Superior temporal gyrus (tissue), 1 donor: ENCODE data around the gene PROK1.
"Not testable (repeated sequence)": the region's sequence is repeated elsewhere in the genome, so short reads cannot be mapped to it uniquely, and the experiment has no call there.

Experiments used
- DNase-seq: peaks from one replicate; pipeline ENCODE4 v3.0.0-alpha.2; 2016; ENCODE audit errors: extremely low spot score

PROK1 gene

DNA sequence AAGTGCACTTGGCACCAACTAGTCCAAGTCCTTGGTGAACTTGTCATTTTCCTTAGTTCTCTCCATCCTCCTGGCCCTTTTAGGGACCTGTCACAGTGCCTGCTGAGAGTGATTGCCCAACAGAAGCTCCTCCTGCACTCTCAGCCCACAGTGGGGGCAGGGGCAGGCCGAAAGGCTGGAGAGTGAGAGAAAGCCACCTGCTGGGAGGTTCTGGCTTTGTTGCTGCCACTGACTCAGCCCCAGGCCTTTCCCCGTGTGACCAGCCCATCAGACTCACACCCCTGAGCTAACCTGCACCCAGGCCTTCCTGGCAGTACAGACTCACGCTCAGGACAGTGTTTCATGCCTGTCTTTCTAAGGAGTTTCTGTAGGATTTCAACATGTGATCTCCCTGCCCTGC, 17.1 kb upstream of the PROK1 start:
- no peak for DNase-seq

DNA sequence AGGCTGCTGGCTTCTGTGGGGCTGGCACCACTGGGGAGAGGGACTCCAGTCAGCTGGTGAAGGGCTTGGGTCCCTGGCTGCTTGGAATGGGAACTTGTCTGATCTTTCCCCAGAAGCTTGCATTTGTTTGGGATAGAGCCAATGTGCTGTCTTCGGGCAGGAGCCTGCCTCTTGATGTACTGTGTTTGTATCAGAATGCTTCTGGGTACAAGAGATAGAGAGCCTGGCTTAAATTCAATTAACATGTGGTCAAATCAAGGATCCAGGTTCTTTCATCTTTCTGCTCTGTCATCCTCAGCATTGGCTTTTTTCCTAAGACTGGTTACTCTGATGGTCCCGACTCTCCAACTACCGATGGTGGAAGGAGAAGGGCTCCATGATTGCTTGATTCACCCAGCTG, 16.0 kb upstream of the PROK1 start:
- no peak for DNase-seq

DNA sequence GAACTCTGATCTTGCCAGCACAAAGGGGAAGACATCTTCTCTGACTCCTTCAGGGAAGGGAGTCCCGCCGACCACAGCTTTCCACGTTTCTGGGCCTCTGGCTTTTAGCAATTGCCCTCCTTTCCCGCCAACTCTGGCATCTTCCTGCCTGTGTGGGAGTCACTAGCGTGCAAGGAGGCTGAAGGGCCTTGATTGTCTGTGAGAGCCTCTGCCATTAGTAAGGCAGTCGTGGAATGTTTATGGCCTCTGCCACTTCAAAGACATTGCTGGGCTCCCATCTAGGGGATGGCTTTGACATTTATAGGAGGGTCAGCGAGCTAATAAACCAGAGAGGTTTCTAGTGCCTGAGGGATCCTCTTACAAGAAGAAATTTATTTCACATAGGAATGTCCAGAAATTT, 14.3 kb upstream of the PROK1 start:
- DNase-seq: no peak

DNA sequence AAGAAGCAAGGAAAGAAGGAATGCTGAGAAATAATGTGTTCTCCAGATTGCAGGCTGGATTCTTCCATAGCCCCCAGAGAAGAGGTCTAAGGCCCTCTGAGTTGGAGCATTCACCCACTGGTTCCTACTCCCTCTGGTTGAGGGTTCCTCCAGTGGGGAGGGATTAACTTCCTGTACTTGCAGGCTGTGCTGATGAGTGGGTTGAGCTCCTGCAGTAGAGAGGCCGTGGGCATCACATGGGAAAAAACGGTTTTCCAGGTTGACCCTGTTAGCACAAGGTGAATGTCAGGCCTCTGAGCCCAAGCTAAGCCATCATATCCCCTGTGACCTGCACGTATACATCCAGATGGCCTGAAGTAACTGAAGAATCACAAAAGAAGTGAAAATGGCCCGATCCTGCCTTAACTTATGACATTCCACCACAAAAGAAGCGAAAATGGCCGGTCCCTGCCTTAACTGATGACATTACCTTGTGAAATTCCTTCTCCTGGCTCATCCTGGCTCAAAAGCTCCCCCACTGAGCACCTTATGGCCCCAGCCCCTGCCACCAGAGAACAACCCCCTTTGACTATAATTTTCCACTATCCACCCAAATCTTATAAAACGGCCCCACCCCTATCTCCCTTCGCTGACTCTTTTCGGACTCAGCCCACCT, 13.2 kb upstream of the PROK1 start:
- not testable (repeated sequence) for DNase-seq

DNA sequence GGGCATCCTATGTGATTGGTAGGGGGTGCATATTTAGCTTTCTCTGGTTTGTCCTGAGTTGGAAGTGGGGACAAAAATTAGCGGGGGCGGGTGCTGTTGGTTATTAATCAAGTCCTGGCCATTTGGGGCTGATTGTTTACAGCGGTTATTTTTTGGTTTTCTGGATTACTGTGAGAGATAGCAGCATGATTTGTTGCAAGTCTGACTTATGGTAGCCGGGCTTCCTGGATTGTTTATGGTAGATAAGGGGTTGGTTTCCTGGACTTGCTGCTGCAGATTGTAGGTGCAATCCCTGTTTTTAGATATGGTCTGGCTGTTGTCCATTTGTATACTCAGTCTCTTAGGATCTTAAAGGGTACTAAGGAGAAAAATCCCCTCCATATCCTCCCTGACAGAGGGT, 12.1 kb upstream of the PROK1 start:
- no peak for DNase-seq

DNA sequence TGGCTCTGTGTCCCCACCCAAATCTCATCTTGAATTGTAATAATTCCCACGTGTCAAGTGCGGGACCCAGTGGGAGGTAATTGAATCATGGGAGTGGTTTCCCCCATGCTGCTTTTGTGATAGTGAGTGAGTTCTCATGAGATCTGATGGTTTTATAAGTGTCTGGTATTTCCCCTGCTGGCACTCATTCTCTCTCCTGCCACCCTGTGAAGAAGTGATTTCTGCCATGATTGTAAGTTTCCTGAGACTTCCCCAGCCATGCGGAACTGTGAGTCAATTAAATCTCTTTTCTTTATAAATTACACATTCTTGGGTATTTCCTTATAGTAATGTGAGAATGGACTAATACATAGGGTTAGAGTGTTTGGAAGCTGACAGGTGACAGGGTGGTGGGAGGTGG, 11.1 kb upstream of the PROK1 start:
- DNase-seq: not testable (repeated sequence)

DNA sequence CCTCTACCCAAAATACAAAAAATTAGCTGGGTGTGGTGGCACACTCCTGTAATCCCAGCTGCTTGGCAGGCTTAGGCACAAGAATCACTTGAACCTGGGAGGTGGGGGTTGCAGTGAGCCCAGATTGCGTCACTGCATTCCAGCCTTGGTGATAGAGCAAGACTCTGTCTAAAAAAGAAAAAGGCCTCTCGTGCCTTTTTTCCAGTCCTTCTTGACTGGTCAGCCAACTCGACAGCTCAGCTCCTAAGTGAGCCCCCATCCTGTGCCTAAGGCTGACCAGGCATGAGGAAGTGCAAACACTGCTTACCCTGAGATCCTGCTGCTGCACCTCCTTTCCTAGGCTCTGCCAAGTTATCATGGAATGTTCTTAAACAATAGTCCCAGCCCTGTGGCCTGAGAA, 10.1 kb upstream of the PROK1 start:
- no peak for DNase-seq

DNA sequence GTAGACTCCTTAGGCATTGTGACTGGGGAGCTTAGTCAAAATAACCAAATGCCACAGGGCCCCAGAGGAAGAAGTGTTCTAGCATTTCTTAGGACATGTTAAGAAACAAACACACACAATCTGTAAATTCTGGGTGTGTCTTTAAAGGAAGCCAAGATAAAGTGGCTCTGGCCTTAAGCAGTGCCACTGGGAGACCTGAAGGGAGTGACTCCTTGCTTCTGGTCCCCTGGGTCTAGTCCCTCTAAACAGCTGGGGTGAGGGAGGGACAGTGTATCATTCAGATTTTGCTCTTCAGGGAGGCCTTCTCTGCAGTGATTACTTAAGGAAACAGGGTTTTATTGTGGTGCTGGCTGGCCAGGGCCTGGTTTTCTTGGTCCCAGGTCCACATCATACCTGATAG, 9.1 kb upstream of the PROK1 start:
- no peak for DNase-seq

DNA sequence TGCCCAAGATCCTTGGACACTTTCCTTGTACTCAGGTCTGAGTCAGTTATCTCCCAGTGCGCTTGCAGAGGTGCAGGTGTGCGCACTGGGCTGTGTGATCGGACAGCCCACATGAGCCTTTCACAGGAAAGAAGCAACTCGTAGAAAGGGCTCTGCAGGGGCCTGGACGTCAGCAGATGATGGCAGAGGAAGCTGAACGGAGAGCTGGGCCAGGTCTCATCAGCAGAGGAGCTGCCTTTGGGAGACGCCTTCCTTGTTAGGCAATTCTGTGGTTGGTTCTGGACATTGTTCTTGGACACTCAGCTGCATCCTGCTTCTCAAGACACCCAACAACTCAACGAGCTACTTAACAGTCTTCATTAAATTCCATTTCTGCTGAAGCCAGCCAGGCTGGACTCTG, 7.5 kb upstream of the PROK1 start:
- DNase-seq: no peak

DNA sequence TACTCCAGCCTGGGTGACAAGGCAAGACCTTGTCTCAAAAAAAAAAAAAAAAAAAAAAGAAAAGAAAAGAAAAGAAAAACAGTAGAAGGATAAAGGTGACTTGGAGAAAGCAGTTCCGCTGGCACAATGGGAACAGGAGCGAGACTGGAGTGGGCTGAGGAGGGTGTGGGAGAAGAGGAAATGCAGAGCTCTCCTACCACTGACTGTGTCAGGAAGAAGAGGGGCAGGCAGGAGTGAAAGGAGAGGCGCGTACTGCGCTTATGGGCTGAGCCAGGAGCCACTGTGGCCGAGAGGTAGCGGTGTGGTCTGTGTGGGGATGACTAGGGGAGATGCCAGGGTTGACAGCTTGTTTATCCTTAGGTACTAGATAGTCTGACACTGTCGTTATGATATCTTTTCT, 6.4 kb upstream of the PROK1 start:
- no peak for DNase-seq

DNA sequence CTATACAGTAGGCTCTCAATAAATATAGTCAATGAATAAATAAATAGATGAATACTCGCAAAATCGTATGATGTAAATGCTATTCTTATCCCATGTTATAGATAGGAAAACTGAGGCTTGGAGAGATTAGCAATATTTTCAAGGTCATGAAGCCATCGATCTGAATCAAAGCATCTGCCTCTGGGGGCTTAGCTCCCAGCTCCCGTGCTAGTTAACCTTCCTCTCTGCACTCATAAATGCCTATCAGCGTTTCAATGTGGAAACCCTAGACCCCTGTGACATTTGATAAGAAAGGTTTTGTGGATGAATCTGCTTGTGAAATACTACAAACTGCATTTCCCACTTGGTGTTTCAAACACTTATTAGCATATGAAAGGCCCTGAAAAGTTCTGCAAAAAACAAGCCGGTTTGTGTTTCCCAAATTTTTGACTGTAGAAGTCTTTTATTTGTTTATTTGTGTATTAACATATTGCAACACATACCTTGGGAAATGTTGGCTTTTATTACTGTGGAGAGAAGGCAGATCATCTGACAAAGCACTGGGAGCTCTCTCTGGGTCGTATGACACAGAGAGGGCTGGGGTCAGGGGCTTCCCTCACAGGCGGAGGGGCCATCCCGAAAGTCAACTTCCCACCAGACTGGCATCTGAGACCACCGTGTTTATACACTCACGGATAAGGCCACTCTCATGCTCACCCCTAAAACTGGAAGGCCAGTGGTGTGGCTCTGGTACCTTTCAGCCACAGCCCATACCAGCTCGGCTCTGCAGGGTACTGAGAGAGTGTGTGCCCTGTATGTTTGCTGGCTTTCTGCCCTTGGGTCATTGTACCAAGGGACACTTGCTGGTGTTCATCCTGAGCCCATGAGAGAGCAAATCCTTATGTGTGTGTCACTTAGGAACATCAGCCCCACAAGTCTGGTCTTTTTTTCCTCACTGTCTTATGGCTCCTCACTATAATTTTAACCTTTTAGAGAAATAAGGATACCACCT, 993 bp upstream of the PROK1 start:
- DNase-seq: no peak

DNA sequence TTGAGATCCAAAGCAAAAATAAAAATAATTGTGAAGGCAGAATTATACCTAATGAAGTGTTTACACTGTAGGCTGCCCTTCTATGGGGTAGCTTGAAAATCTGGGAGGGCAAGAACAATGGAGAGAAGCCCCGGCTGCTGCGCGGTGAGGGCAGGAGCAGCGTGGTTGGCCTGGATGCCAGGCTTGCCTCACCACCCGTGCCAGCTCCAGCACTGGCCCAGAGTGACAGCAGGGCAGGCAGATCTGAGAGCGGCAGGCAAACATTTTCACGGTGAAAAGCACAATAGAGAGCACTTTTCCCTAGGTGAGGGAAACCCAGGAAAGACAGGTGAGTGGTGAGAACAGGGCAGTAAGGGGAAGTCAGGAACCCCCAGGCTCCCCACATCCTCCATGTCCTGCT, 1.4 kb downstream of the PROK1 start:
- DNase-seq: no peak

DNA sequence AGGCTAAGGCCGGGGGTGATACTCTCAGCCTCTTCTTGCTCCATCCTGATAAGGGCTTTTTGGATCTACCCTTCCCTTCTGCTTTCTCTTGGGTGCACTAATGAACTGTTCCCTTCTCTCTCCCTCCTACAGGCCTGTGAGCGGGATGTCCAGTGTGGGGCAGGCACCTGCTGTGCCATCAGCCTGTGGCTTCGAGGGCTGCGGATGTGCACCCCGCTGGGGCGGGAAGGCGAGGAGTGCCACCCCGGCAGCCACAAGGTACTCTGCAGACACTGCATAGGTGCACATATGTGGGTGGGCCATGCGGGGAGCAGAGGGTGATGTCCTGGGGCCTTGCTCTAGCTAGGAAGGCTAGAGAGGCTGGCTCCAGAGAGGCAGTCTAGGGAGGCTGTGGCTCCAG, 2.9 kb downstream of the PROK1 start:
- no peak for DNase-seq

DNA sequence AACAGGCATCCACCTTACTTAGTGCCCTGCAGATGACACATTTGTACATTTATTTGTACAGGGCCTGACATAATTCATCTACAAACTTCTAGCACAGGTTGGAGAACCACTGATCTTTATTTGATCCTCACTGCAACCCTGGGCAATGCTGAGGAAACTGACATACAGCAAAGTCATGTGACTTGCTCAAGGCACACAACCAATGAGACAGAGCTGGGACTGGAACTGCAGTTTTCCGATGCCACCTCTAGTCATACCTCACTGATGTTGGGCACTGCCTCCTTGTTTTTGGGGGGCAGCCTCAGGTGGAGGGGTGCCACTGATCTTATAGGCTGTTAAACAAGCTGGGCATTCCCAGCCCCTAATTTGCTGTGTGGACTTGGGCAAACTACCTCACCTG, 3.4 kb downstream of the PROK1 start:
- no peak for DNase-seq

DNA sequence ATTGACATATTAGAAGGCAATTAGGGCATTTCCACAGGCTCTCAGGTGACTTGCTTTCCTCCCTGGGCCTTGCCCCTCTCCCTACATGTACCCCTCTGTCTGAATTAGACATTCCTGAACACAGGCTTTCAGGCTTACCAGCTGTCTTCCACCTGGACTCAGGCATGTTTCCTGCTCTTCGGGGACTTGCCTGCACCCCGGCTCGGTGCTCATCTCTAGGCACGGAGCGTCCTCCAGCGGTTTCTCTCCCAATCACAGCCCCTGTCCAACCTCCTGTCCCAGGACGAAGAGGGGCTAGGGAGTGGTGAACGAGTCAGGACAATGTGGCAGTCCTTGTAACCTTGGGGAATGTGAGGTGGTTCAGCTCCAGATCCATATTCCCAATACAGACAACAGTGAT, 4.2 kb downstream of the PROK1 start:
- no peak for DNase-seq

DNA sequence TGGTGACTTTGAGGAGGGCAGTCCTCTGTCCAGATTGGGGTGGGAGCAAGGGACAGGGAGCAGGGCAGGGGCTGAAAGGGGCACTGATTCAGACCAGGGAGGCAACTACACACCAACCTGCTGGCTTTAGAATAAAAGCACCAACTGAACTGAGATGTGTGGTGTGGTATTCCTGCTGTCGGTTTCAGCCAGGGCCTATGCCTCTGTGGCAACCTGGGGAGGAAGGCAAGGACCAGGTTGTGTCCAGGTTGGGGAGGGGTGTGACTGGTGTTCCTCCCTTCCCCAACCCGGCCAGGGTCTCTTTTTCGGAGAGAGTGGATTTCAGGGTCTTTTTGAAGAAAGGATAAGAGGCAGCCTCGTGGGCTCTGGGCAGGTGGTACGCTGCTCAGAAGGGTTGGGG, 6.3 kb downstream of the PROK1 start:
- DNase-seq: no peak

DNA sequence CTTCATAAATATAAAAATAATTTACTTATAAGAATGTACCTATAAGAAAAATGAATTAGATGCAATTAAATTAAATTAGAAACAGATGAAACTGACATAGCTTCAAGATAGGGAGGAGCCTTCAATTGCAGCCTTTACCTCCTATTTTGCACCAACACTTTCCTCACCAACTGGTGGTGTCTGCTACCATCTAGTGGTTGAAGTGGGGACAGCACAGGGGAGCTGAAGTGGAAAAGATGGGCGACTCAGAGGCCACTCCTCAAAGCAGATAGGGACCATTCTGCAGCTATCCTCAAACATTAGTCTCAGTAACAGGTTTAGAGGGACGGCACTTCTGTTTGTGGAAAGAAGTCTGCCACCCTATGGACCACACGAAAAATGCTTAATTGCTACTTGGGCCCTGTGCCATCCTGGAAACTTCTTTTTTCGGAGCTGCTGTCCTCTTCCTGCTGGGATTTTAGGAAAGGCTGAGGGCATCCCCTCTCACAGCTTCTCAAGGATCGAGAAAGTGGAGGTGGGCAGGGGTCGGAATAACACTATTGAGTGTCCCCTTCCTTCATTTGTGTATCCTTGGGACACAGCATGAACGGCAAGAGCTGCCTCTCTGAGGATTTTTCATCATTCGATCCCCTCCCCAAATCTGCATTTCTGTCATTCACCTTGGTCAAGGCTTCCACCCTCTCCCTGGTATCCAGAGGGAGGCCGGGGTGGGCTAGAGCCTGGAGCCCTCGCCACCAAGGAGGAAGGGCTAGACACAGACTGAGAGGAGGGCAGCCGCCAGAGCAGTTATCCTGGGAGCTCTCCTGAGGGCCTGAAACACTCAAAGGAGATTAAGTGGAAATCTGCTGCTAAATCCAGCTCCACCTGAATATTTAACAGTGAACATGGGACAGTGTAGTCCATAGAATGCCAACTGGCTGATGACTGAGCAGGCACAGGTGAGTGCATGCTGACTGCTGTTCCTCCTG, 9.6 kb downstream of the PROK1 start:
- DNase-seq: peak; percentile 94

DNA sequence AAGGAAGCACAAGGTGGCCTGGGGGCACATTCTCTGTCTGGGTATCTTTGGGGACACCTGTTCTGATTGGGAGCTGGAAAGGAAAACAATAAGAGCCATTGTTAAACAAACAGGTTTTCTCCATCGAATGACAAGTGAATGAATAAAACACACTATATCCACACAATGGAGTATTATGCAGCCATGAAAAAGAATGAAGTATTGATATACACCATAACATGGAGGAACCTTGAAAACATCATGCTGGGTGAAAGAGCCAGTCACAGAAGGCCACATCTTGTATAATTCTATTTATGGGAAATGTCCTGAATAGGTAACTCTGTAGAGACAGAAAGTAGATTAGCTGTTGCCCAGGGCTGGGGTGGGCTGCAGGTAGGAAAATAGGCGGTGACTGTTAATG, 11.1 kb downstream of the PROK1 start:
- DNase-seq: no peak

DNA sequence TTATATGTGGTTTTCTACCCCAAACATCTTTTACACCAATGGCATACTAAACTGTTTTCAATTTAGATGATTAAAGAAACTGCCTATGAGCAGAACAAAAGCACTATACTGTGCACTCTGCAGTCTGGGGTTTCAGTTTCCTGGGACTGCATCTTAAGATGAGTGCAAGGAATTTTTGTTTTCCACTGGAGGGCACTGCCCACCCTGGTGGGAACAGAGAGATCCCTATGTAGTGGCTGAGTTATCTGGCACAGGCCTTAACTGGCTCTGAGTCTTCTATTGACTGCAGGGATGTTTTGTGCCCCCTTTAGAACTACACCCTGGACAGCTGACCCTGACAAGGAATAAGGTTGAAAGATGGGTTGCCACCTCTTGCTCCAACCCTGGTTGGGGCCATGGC, 12.0 kb downstream of the PROK1 start:
- DNase-seq: peak; percentile 25

DNA sequence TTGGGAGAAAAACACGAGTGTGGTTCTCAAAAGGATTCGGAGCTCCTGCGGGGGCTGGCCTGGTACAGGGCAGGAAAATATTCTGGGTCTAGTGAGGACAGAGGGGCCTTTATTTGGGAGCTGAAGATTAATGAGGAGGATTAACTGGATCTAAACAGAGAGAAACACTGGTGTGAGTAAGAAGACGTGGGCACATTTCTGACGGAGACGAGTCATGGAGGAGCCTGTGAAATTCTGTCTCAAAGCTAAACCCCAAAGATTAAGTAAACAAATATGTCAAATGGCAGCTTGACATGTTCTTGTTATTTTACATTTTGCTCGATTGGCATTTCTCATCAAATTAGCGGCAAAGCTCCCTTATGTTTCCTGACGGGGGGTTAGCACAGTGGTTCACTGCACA, 12.8 kb downstream of the PROK1 start:
- no peak for DNase-seq

DNA sequence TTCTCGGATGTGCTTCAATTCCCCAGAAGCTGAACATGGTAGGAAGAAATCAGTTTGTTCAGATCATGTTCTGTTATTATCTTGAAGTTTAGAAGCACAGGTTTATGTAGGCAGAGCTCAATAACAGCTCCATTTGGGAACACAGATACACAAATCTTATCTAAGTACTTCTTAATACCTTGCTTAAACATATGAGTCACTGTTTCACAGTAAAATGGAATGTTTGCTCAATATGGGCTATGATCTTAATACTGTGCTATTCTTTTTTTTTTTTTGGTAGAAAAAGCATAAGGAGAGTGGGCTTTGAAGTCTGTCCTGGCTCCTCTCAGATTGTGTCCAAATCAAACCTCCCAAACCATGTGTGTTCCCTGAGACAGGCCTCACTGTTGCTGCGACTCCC, 13.4 kb downstream of the PROK1 start:
- no peak for DNase-seq
